ENCODE results near the gene SLC17A4. TPM values are rescaled to one million over a fixed set of nuclear protein-coding genes. Genes with fewer than 3 reads are reported as not detected.

SLC17A4 gene
- total RNA-seq, 1 experiment from 2014 or later, result not detected

DNA sequence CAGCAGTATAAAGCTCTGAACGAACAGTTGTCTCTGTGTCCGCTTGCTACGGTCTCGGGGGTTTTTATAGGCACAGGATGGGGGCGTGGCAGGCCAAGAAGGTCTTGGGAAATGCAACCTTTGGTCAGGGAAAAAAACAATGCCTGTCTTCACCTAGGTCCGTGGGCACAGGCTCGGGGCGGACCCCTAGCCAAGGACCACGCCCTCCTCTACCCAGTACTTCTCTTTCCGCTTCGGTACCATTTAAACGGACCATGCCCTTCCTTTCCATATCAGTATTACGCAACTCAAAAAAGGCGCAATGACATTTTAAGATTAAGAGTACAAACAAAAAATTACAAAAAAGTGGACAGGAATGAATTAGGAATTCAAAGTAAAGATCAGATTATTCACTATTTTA, 44.3 kb upstream of the SLC17A4 start:
- TF ChIP-seq, protein P1, sequence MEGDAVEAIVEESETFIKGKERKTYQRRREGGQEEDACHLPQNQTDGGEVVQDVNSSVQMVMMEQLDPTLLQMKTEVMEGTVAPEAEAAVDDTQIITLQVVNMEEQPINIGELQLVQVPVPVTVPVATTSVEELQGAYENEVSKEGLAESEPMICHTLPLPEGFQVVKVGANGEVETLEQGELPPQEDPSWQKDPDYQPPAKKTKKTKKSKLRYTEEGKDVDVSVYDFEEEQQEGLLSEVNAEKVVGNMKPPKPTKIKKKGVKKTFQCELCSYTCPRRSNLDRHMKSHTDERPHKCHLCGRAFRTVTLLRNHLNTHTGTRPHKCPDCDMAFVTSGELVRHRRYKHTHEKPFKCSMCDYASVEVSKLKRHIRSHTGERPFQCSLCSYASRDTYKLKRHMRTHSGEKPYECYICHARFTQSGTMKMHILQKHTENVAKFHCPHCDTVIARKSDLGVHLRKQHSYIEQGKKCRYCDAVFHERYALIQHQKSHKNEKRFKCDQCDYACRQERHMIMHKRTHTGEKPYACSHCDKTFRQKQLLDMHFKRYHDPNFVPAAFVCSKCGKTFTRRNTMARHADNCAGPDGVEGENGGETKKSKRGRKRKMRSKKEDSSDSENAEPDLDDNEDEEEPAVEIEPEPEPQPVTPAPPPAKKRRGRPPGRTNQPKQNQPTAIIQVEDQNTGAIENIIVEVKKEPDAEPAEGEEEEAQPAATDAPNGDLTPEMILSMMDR (IDR thresholded peaks at IDR 0.05; ENCODE audit: unreplicated experiment), result no peak
- H3K4me1 Mint-ChIP-seq (ENCODE audit: insufficient read depth, unreplicated experiment), result peaks cover 5% of the 10 kb centered on the region
- no peaks in the 10 kb centered on the region for H3K36me3 Mint-ChIP-seq (ENCODE audit: insufficient read depth, unreplicated experiment)
- POLR2A ChIA-PET, result no interaction called here
- H3K27me3 Mint-ChIP-seq (ENCODE audit: insufficient read depth, unreplicated experiment), result peaks cover 20% of the 10 kb centered on the region
- no peak overlapping the region for H3K4me3 Mint-ChIP-seq (ENCODE audit: unreplicated experiment)
- H3K27ac Mint-ChIP-seq (ENCODE audit: low read depth, unreplicated experiment), result no peak overlapping the region
- no peak for DNase-seq (ENCODE audit: unreplicated experiment)
- no TSS peak for BruUV-seq (replicated peaks)
- CTCF ChIA-PET, result interaction anchor here (0.6 to 1.9 kb wide), 2 partner anchors 10 to 293 kb away, joined by 3 to 11 read pairs; no protein-coding TSS in a partner anchor
- intact Hi-C loops (cut with micrococcal nuclease), result no loop called here
- H3K9me3 Mint-ChIP-seq (ENCODE audit: unreplicated experiment), result no peaks in the 10 kb centered on the region

DNA sequence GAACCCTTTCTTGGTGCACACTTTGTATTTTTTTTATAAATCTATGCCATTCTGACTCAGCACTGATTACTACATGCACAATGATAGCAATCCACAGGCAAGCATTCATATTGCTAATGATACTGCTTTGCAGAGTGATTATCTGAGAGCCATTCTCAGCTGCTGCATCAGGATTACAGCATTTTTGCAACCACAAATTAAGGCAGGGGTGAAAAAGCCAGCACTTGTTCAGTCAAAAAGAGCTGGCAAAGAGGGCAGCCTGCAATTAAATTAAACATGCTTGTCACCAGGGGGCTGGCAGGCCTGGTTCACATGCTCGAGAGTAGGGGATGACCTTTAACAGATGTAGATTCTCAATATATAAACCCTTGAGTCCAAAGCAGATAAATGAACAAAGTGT, 40.7 kb upstream of the SLC17A4 start:
- BruUV-seq (replicated peaks), result no TSS peak
- no peaks in the 10 kb centered on the region for H3K27me3 Mint-ChIP-seq (ENCODE audit: insufficient read depth, unreplicated experiment)
- H3K36me3 Mint-ChIP-seq (ENCODE audit: insufficient read depth, unreplicated experiment), result no peaks in the 10 kb centered on the region
- intact Hi-C loops (cut with micrococcal nuclease), result no loop called here
- no peak overlapping the region for H3K27ac Mint-ChIP-seq (ENCODE audit: low read depth, unreplicated experiment)
- no peaks in the 10 kb centered on the region for H3K4me1 Mint-ChIP-seq (ENCODE audit: insufficient read depth, unreplicated experiment)
- CTCF ChIA-PET, result interaction anchor here (0.6 to 1.6 kb wide), 3 partner anchors 13 to 491 kb away, joined by 4 to 7 read pairs (median 5); no protein-coding TSS in a partner anchor
- TF ChIP-seq, protein P1 (IDR thresholded peaks at IDR 0.05; ENCODE audit: unreplicated experiment), result no peak
- no peaks in the 10 kb centered on the region for H3K9me3 Mint-ChIP-seq (ENCODE audit: unreplicated experiment)
- POLR2A ChIA-PET, result no interaction called here
- no peak for DNase-seq (ENCODE audit: unreplicated experiment)
- H3K4me3 Mint-ChIP-seq (ENCODE audit: unreplicated experiment), result no peak overlapping the region

- H3K27ac Mint-ChIP-seq (ENCODE audit: low read depth, unreplicated experiment), result no peak overlapping the region
- BruUV-seq (replicated peaks), result no TSS peak
- DNase-seq (ENCODE audit: unreplicated experiment), result no peak
- no peak overlapping the region for H3K4me3 Mint-ChIP-seq (ENCODE audit: unreplicated experiment)
- CTCF ChIA-PET, result interaction anchor here (0.8 to 2.0 kb wide), 4 partner anchors 12 to 492 kb away, joined by 3 to 7 read pairs (median 5); no protein-coding TSS in a partner anchor
- H3K36me3 Mint-ChIP-seq (ENCODE audit: insufficient read depth, unreplicated experiment), result no peaks in the 10 kb centered on the region
- TF ChIP-seq, protein P1 (IDR thresholded peaks at IDR 0.05; ENCODE audit: unreplicated experiment), result no peak
- POLR2A ChIA-PET, result no interaction called here
- H3K9me3 Mint-ChIP-seq (ENCODE audit: unreplicated experiment), result no peaks in the 10 kb centered on the region
- no peaks in the 10 kb centered on the region for H3K27me3 Mint-ChIP-seq (ENCODE audit: insufficient read depth, unreplicated experiment)
- intact Hi-C loops (cut with micrococcal nuclease), result loop anchor here (5.0 kb wide), 2 partner anchors 112 to 437 kb away; partner anchors contain the start of gene CARMIL1
- H3K4me1 Mint-ChIP-seq (ENCODE audit: insufficient read depth, unreplicated experiment), result no peaks in the 10 kb centered on the region
These were observed 39.8 kb upstream of the SLC17A4 start for GRCh38 chr6:25714765-25715164.

- H3K4me1 Mint-ChIP-seq (ENCODE audit: insufficient read depth, unreplicated experiment), result peaks cover 6% of the 10 kb centered on the region
- intact Hi-C loops (cut with micrococcal nuclease), result loop anchor here (5.0 kb wide), 2 partner anchors 113 to 438 kb away; partner anchors contain the start of gene CARMIL1
- no peaks in the 10 kb centered on the region for H3K27me3 Mint-ChIP-seq (ENCODE audit: insufficient read depth, unreplicated experiment)
- POLR2A ChIA-PET, result no interaction called here
- H3K36me3 Mint-ChIP-seq (ENCODE audit: insufficient read depth, unreplicated experiment), result no peaks in the 10 kb centered on the region
- H3K4me3 Mint-ChIP-seq (ENCODE audit: unreplicated experiment), result no peak overlapping the region
- BruUV-seq (replicated peaks), result no TSS peak
- no peak for DNase-seq (ENCODE audit: unreplicated experiment)
- CTCF ChIA-PET, result interaction anchor here (0.8 to 2.0 kb wide), 6 partner anchors 8 to 452 kb away, joined by 3 to 7 read pairs (median 5); no protein-coding TSS in a partner anchor
- no peaks in the 10 kb centered on the region for H3K9me3 Mint-ChIP-seq (ENCODE audit: unreplicated experiment)
- TF ChIP-seq, protein P1 (IDR thresholded peaks at IDR 0.05; ENCODE audit: unreplicated experiment), result no peak
- H3K27ac Mint-ChIP-seq (ENCODE audit: low read depth, unreplicated experiment), result no peak overlapping the region
These were observed 38.7 kb upstream of the SLC17A4 start for GRCh38 chr6:25715794-25716193.
